ENCODE results near the gene GDF10.

GDF10 gene

DNA sequence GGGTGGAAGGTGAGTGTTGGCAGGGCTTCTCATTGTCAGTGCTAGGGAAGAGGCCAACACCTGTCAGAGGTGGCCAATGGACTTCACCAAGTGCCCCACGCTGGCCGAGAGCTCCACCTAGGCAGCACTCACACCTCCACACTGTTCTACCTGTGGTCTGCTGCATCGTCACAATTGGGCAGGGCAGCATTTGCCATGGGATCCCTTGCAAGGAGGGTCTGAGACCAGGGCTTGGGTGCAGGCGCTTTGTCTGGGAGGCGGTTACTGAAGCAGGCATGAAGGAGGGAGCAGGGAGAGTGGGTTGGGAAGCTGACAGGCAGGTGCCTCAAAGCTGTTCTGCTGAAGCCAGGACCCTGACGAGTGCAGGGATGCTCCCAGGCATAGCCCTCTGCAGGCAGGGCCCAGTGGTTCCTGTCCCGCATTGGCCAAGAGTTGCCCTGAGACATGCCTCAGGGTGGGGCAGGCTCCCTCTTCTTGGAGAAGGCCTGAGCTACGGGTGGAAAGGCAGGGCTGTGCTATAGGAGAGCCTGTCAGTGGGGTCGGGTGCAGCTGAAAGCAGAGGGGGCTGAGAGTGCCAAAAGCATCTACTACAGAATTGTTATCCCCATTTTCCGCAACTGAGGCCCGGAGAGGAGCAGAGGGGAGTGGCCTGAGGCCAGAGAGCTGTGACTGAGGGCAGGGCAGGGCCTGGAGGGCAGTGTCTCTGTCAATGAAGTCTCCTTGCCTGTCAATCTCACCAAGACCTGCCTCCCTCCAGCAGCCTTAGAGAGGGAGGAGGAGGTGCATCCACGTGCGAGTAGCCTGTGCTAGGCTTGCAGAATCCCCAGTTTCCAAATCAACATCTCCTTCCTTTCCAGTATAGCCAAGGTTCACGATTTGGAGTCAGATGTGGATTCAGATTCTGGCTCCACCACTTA, 52.2 kb downstream of the GDF10 start:
- Histone ChIP-seq H3K9ac (ENCODE audit: low read depth, low read length, poor library complexity, severe bottlenecking) (no peak overlapping the region), H3K9me2 (replicated peaks; ENCODE audit: low read depth, low read length) (no peaks in the 10 kb centered on the region), H3K36me3 (ENCODE audit: insufficient read depth, low read length) (no peaks in the 10 kb centered on the region), H4K20me1 (ENCODE audit: insufficient read depth, low read length, poor library complexity, severe bottlenecking) (no peaks in the 10 kb centered on the region), H3K4me3 (ENCODE audit: low read length, poor library complexity, severe bottlenecking) (no peak overlapping the region), H3K79me2 (ENCODE audit: insufficient read depth, low read length) (no peaks in the 10 kb centered on the region), H3K27me3 (ENCODE audit: insufficient read depth, low read length, poor library complexity, severe bottlenecking) (no peaks in the 10 kb centered on the region), H3K9me3 (ENCODE audit: insufficient read depth, low read depth, low read length) (no peaks in the 10 kb centered on the region), H3K4me2 (ENCODE audit: low read depth, low read length, poor library complexity, severe bottlenecking) (no peak overlapping the region), H3F3A (ENCODE audit: low read depth) (no peaks in the 10 kb centered on the region), H2AFZ (ENCODE audit: low read length) (no peak overlapping the region), H3K4me1 (ENCODE audit: insufficient read depth, low read length, poor library complexity, severe bottlenecking) (no peaks in the 10 kb centered on the region)
- TF ChIP-seq, protein P1, sequence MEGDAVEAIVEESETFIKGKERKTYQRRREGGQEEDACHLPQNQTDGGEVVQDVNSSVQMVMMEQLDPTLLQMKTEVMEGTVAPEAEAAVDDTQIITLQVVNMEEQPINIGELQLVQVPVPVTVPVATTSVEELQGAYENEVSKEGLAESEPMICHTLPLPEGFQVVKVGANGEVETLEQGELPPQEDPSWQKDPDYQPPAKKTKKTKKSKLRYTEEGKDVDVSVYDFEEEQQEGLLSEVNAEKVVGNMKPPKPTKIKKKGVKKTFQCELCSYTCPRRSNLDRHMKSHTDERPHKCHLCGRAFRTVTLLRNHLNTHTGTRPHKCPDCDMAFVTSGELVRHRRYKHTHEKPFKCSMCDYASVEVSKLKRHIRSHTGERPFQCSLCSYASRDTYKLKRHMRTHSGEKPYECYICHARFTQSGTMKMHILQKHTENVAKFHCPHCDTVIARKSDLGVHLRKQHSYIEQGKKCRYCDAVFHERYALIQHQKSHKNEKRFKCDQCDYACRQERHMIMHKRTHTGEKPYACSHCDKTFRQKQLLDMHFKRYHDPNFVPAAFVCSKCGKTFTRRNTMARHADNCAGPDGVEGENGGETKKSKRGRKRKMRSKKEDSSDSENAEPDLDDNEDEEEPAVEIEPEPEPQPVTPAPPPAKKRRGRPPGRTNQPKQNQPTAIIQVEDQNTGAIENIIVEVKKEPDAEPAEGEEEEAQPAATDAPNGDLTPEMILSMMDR (conservative IDR thresholded peaks at IDR 0.05; ENCODE audit: low read length) = no peak
- TF ChIP-seq EZH2phosphoT487 (IDR thresholded peaks at IDR 0.05; ENCODE audit: borderline replicate concordance) = no peak

DNA sequence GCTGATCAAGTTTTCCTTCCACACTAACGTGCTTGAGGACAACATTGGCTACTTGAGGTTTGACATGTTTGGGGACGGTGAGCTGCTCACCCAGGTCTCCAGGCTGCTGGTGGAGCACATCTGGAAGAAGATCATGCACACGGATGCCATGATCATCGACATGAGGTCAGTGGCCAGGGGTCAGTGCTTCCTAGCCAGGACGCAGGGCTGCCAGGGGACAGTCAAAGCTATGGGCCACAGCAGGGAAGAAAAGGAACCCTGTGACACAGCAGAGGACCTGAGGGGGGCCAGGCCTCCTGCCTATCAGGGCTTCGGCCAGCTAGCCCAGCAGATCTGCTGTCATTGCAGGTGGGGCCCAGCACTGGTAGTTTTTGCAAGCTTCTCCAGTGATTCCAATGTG, 53.4 kb downstream of the GDF10 start:
- Histone ChIP-seq H3K9me2 (replicated peaks; ENCODE audit: low read depth, low read length) (no peaks in the 10 kb centered on the region), H3K27me3 (ENCODE audit: insufficient read depth, low read length, poor library complexity, severe bottlenecking) (no peaks in the 10 kb centered on the region), H3K36me3 (ENCODE audit: insufficient read depth, low read length) (no peaks in the 10 kb centered on the region), H3K4me1 (ENCODE audit: insufficient read depth, low read length, poor library complexity, severe bottlenecking) (no peaks in the 10 kb centered on the region), H3K79me2 (ENCODE audit: insufficient read depth, low read length) (no peaks in the 10 kb centered on the region), H3K4me3 (ENCODE audit: low read length, poor library complexity, severe bottlenecking) (no peak overlapping the region), H3K4me2 (ENCODE audit: low read depth, low read length, poor library complexity, severe bottlenecking) (no peak overlapping the region), H2AFZ (ENCODE audit: low read length) (no peak overlapping the region), H3K9ac (ENCODE audit: low read depth, low read length, poor library complexity, severe bottlenecking) (no peak overlapping the region), H4K20me1 (ENCODE audit: insufficient read depth, low read length, poor library complexity, severe bottlenecking) (no peaks in the 10 kb centered on the region), H3K9me3 (ENCODE audit: insufficient read depth, low read depth, low read length) (no peaks in the 10 kb centered on the region), H3F3A (ENCODE audit: low read depth) (no peaks in the 10 kb centered on the region)
- no peak for TF ChIP-seq EZH2phosphoT487 (IDR thresholded peaks at IDR 0.05; ENCODE audit: borderline replicate concordance)
- TF ChIP-seq, protein P1 (conservative IDR thresholded peaks at IDR 0.05; ENCODE audit: low read length) = no peak

DNA sequence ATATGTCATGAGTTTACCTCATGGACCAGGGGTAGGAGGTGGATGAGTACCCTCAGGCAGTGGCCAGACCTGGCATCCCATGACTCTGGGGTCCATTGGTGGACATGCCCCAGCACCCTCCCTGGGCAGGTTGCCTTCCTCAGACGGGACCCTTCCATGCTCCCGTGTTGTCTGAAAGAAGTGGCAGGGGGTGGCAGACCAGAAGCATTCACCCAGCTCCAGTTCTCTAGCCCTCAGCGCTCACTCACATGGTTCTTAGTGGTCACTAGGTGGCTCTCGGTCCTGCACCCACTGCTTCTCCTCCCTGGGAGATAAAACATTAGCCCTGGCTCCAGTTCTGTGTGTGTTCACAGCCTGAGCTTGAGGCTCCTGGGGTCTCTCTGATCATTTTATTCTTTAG, 54.2 kb downstream of the GDF10 start:
- H3K27me3 ChIP-seq (ENCODE audit: insufficient read depth, low read length, poor library complexity, severe bottlenecking) = no peaks in the 10 kb centered on the region
- H3F3A ChIP-seq (ENCODE audit: low read depth) = no peaks in the 10 kb centered on the region
- H3K4me1 ChIP-seq (ENCODE audit: insufficient read depth, low read length, poor library complexity, severe bottlenecking) = no peaks in the 10 kb centered on the region
- no peak overlapping the region for H3K9ac ChIP-seq (ENCODE audit: low read depth, low read length, poor library complexity, severe bottlenecking)
- TF ChIP-seq EZH2phosphoT487 (IDR thresholded peaks at IDR 0.05; ENCODE audit: borderline replicate concordance) = no peak
- TF ChIP-seq, protein P1 (conservative IDR thresholded peaks at IDR 0.05; ENCODE audit: low read length) = no peak
- H3K36me3 ChIP-seq (ENCODE audit: insufficient read depth, low read length) = no peaks in the 10 kb centered on the region
- H3K4me2 ChIP-seq (ENCODE audit: low read depth, low read length, poor library complexity, severe bottlenecking) = no peak overlapping the region
- H3K79me2 ChIP-seq (ENCODE audit: insufficient read depth, low read length) = no peaks in the 10 kb centered on the region
- H3K9me2 ChIP-seq (replicated peaks; ENCODE audit: low read depth, low read length) = no peaks in the 10 kb centered on the region
- H4K20me1 ChIP-seq (ENCODE audit: insufficient read depth, low read length, poor library complexity, severe bottlenecking) = no peaks in the 10 kb centered on the region
- no peak overlapping the region for H2AFZ ChIP-seq (ENCODE audit: low read length)
- no peak overlapping the region for H3K4me3 ChIP-seq (ENCODE audit: low read length, poor library complexity, severe bottlenecking)
- H3K9me3 ChIP-seq (ENCODE audit: insufficient read depth, low read depth, low read length) = no peaks in the 10 kb centered on the region
